ENCODE measurements around the gene GRB10.

Gene GRB10

DNA sequence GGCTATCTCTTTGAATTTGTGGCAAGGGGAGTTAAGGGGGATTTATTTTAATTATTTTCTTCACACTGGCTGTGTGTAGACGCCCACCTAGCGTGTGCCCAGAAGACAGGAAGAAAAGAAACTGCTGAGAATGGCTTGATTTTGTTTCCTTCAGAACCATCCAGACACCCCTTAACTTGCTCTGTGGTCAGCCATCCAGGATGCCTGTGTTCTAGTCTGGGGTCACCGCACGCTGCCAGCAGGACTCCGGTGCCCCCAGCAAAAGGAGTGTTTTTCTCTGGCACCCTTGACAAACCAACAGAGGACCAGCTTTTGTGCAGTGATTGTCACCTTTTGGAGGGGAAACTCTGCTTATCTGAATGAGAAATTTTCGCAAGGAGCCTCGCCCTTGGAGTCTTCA lies 222.8 kb downstream of the GRB10 start:
- H3K9me3 ChIP-seq (ENCODE audit: insufficient read depth, low read length) = no peaks in the 10 kb centered on the region
- H3K9ac ChIP-seq (ENCODE audit: low read length) = no peak overlapping the region
- H3K4me2 ChIP-seq (ENCODE audit: low read length) = no peak overlapping the region

DNA sequence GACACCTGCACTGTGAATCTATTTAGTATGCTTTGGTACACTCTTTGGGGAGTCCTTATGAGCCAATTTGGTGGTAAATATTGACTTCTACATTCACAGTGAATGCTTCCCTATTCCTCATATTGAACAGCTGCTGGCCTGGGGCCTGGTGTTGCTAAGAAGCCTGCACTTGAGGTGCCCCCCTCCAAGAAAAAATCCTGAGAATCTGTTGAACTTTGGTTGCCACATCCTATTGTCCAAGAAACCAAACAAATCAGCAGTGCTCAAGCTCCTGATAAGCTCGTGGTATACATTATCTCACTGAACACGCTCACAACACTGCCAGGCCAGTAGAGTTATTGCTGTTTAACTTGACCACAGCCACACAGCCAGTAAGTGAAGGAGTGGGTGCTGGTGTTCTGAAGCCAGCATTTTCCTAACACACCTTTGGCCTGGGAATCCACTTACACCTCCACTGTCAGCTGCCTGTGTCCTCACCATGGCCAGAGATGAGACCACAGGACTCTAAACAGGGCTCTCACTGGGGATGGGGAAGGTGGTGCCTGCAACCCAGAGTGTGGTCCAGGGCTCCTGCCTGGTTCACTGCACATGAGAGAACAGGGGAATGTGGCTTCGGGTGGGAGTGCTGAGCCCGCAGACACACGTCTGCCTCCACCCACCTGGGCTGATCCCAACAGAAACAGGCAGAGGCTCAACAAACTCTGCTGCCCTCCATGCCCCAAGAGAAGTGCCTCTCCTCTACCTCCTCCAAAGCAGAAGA lies 224.2 kb downstream of the GRB10 start:
- Histone ChIP-seq H3K9me3 (ENCODE audit: insufficient read depth, low read length) (no peaks in the 10 kb centered on the region), H3K27me3 (ENCODE audit: low read depth, low read length) (peaks cover 28% of the 10 kb centered on the region), H2AFZ (ENCODE audit: low read depth, low read length) (no peak overlapping the region), H3K27ac (ENCODE audit: low read length) (no peak overlapping the region), H3K36me3 (replicated peaks; ENCODE audit: low read depth, low read length) (no peaks in the 10 kb centered on the region), H3K79me2 (ENCODE audit: low read length) (no peaks in the 10 kb centered on the region), H3K4me2 (ENCODE audit: low read length) (no peak overlapping the region), H3K9ac (ENCODE audit: low read length) (no peak overlapping the region), H3K4me3 (ENCODE audit: low read length) (no peak overlapping the region), H3K4me1 (ENCODE audit: low read length) (no peaks in the 10 kb centered on the region), H4K20me1 (ENCODE audit: insufficient read depth, low read length) (no peaks in the 10 kb centered on the region)
- TF ChIP-seq, protein P1, sequence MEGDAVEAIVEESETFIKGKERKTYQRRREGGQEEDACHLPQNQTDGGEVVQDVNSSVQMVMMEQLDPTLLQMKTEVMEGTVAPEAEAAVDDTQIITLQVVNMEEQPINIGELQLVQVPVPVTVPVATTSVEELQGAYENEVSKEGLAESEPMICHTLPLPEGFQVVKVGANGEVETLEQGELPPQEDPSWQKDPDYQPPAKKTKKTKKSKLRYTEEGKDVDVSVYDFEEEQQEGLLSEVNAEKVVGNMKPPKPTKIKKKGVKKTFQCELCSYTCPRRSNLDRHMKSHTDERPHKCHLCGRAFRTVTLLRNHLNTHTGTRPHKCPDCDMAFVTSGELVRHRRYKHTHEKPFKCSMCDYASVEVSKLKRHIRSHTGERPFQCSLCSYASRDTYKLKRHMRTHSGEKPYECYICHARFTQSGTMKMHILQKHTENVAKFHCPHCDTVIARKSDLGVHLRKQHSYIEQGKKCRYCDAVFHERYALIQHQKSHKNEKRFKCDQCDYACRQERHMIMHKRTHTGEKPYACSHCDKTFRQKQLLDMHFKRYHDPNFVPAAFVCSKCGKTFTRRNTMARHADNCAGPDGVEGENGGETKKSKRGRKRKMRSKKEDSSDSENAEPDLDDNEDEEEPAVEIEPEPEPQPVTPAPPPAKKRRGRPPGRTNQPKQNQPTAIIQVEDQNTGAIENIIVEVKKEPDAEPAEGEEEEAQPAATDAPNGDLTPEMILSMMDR (IDR thresholded peaks at IDR 0.05; ENCODE audit: low read depth, low read length) = no peak
- TF ChIP-seq EZH2phosphoT487 (IDR thresholded peaks at IDR 0.05; ENCODE audit: low read depth) = no peak

More for the DNA sequence above, 222.8 kb downstream of the GRB10 start:
- Histone ChIP-seq H3K79me2 (ENCODE audit: low read length) (no peaks in the 10 kb centered on the region), H3K27ac (ENCODE audit: low read length) (no peak overlapping the region), H2AFZ (ENCODE audit: low read depth, low read length) (no peak overlapping the region), H3K36me3 (replicated peaks; ENCODE audit: low read depth, low read length) (no peaks in the 10 kb centered on the region), H3K4me1 (ENCODE audit: low read length) (no peaks in the 10 kb centered on the region), H4K20me1 (ENCODE audit: insufficient read depth, low read length) (no peaks in the 10 kb centered on the region), H3K27me3 (ENCODE audit: low read depth, low read length) (peaks cover 31% of the 10 kb centered on the region), H3K4me3 (ENCODE audit: low read length) (no peak overlapping the region)
- no peak for TF ChIP-seq EZH2phosphoT487 (IDR thresholded peaks at IDR 0.05; ENCODE audit: low read depth)
- TF ChIP-seq, protein P1 (IDR thresholded peaks at IDR 0.05; ENCODE audit: low read depth, low read length) = no peak

DNA sequence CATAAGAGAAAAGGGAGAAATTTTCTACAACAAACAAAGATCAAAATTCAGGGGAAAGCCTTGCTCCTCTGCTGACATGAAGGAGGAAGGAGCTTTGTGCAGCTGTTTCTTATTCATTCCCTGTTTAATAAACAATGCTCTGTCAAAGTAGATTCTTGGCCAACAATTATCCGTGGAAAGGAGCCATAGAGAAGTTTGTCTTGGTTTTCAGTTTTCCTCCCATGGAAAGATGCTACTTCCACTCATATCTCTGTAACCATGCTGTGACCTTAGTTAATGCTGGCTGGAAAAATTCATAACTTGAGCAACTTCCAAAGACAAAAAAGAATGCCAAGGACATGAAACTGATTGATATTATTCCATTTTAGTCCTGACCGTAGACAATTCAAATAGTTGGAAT lies 225.6 kb downstream of the GRB10 start:
- no peak overlapping the region for H2AFZ ChIP-seq (ENCODE audit: low read depth, low read length)
- no peaks in the 10 kb centered on the region for H4K20me1 ChIP-seq (ENCODE audit: insufficient read depth, low read length)
- H3K79me2 ChIP-seq (ENCODE audit: low read length) = no peaks in the 10 kb centered on the region
- TF ChIP-seq, protein P1 (IDR thresholded peaks at IDR 0.05; ENCODE audit: low read depth, low read length) = no peak
- TF ChIP-seq EZH2phosphoT487 (IDR thresholded peaks at IDR 0.05; ENCODE audit: low read depth) = no peak
- no peak overlapping the region for H3K9ac ChIP-seq (ENCODE audit: low read length)
- no peaks in the 10 kb centered on the region for H3K36me3 ChIP-seq (replicated peaks; ENCODE audit: low read depth, low read length)
- H3K27ac ChIP-seq (ENCODE audit: low read length) = no peak overlapping the region
- H3K4me1 ChIP-seq (ENCODE audit: low read length) = no peaks in the 10 kb centered on the region
- H3K4me3 ChIP-seq (ENCODE audit: low read length) = no peak overlapping the region
- H3K4me2 ChIP-seq (ENCODE audit: low read length) = no peak overlapping the region
- H3K9me3 ChIP-seq (ENCODE audit: insufficient read depth, low read length) = no peaks in the 10 kb centered on the region
- H3K27me3 ChIP-seq (ENCODE audit: low read depth, low read length) = peaks cover 28% of the 10 kb centered on the region

DNA sequence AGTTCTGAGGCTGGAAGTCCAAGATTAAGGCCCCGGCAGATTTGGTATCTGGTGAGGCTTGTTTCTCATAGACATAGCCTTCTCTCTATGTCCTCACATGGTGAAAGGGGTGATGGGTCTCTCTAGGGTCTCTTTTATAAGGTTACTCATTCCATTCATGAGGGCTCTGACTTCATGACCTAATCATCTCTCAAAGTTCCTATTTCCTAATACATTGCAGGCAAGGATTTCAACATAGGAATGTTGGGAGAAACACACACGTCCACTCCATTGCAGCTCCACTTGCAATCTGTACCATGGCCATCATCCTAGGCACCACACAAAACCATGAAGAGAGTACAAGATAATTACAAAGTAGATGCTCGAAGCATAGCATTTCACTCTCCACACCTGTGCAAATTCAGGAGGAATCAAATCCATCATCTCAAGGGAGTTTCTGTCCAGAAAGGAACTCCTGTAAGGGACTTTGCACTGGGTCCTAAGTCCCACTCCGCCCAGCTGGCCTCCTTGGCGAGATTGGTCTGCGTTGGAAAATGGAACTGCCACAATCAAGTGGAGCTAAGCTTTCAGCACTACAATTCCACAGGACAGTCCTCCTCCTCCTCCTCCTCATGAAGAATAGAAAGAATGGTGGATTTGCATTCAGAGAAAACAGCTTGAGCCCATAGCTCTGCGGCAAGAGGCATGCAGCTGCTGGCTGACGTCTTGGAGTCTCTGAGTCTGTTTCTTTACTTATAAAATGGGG lies 226.3 kb downstream of the GRB10 start:
- no peaks in the 10 kb centered on the region for H3K9me3 ChIP-seq (ENCODE audit: insufficient read depth, low read length)
- H4K20me1 ChIP-seq (ENCODE audit: insufficient read depth, low read length) = no peaks in the 10 kb centered on the region
- no peak overlapping the region for H3K4me2 ChIP-seq (ENCODE audit: low read length)
- no peak overlapping the region for H3K9ac ChIP-seq (ENCODE audit: low read length)
- H3K79me2 ChIP-seq (ENCODE audit: low read length) = no peaks in the 10 kb centered on the region
- no peaks in the 10 kb centered on the region for H3K4me1 ChIP-seq (ENCODE audit: low read length)
- TF ChIP-seq EZH2phosphoT487 (IDR thresholded peaks at IDR 0.05; ENCODE audit: low read depth) = no peak
- TF ChIP-seq, protein P1 (IDR thresholded peaks at IDR 0.05; ENCODE audit: low read depth, low read length) = no peak
- H3K4me3 ChIP-seq (ENCODE audit: low read length) = no peak overlapping the region
- H3K27me3 ChIP-seq (ENCODE audit: low read depth, low read length) = peaks cover 28% of the 10 kb centered on the region
- no peak overlapping the region for H2AFZ ChIP-seq (ENCODE audit: low read depth, low read length)
- no peaks in the 10 kb centered on the region for H3K36me3 ChIP-seq (replicated peaks; ENCODE audit: low read depth, low read length)
- H3K27ac ChIP-seq (ENCODE audit: low read length) = no peak overlapping the region
